ENCODE data around the gene GGTLC1. TPM values are rescaled to one million over a fixed set of nuclear protein-coding genes. Genes with fewer than 3 reads are reported as not detected.

The GGTLC1 gene
- total RNA-seq, 3 donors from 2014 or later: not detected

DNA sequence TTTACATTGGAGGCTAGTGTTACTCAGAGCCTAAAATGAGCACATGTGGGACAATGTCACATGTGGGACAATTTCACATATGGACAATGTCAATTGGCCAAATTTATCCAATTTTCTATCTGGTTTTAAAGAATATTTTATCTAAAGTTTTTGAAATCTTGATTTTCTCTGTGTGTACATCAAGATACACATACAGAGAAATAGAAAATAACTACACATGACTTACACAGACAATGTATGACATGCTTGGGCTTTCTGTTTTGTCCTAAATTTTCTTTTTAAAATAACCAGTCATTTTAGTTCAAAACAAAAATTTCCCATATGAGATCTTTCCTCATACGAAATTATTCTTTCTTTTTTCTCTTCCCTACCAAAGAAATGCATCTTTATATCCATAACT is 24.6 kb downstream of the GGTLC1 start:
- ATAC-seq: no peak
- Mint-ChIP-seq H3K9me3 (peaks cover 8% of the 10 kb centered on the region), H3K4me3 (no peak overlapping the region), H3K27me3 (ENCODE audit: low read depth) (peaks cover 5% of the 10 kb centered on the region), H3K4me1 (ENCODE audit: low read depth) (no peaks in the 10 kb centered on the region), H3K36me3 (ENCODE audit: insufficient read depth) (no peaks in the 10 kb centered on the region)
- DNase-seq: no peak

GRCh38 chr20:23962272-23962671 is 26.3 kb downstream of the GGTLC1 start:
- Mint-ChIP-seq H3K36me3 (ENCODE audit: insufficient read depth) (no peaks in the 10 kb centered on the region), H3K4me1 (ENCODE audit: low read depth) (no peaks in the 10 kb centered on the region), H3K27me3 (ENCODE audit: low read depth) (peaks cover 5% of the 10 kb centered on the region), H3K4me3 (no peak overlapping the region), H3K9me3 (peaks cover 8% of the 10 kb centered on the region)
- DNase-seq: no peak
- no peak for ATAC-seq

DNA sequence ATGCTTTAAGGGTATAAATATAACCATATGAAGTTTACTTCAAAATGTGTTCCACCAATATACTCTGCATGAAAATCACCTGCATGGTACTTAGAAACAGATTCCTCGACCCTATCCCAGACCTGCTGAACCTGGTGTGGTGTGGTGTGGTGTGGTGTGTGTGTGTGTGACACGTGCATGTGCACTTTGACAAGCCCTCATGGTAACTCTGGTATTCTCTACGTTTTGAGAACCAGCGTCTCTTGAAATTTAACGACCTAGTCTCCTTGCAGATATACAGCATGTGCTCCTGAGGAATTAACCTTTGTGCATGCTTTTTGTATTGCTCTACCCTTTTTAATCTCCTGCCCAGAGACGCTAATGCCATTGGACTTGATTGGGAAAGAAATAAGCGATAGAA is 29.5 kb downstream of the GGTLC1 start:
- Mint-ChIP-seq H3K27me3 (ENCODE audit: low read depth) (peaks cover 10% of the 10 kb centered on the region), H3K36me3 (ENCODE audit: insufficient read depth) (no peaks in the 10 kb centered on the region), H3K4me3 (no peak overlapping the region), H3K4me1 (ENCODE audit: low read depth) (no peaks in the 10 kb centered on the region), H3K9me3 (peaks cover 5% of the 10 kb centered on the region)
- DNase-seq (no peak), ATAC-seq (no peak)

GRCh38 chr20:23955896-23956295 is 32.7 kb downstream of the GGTLC1 start:
- Mint-ChIP-seq H3K4me1 (ENCODE audit: low read depth) (no peaks in the 10 kb centered on the region), H3K27me3 (ENCODE audit: low read depth) (peaks cover 12% of the 10 kb centered on the region), H3K36me3 (ENCODE audit: insufficient read depth) (no peaks in the 10 kb centered on the region), H3K4me3 (no peak overlapping the region), H3K9me3 (no peaks in the 10 kb centered on the region)
- ATAC-seq: no peak
- DNase-seq: no peak

- no peak overlapping the region for H3K4me3 Mint-ChIP-seq
- peaks cover 14% of the 10 kb centered on the region for H3K27me3 Mint-ChIP-seq (ENCODE audit: low read depth)
- no peaks in the 10 kb centered on the region for H3K9me3 Mint-ChIP-seq
- DNase-seq (no peak), ATAC-seq (no peak)
- H3K36me3 Mint-ChIP-seq (ENCODE audit: insufficient read depth): no peaks in the 10 kb centered on the region
- H3K4me1 Mint-ChIP-seq (ENCODE audit: low read depth): no peaks in the 10 kb centered on the region
Observed at GRCh38 chr20:23954008-23954745, 34.4 kb downstream of the GGTLC1 start.

GRCh38 chr20:23946206-23946605 is 42.4 kb downstream of the GGTLC1 start:
- H3K36me3 Mint-ChIP-seq (ENCODE audit: insufficient read depth): no peaks in the 10 kb centered on the region
- H3K4me1 Mint-ChIP-seq (ENCODE audit: low read depth): no peaks in the 10 kb centered on the region
- no peak for ATAC-seq
- H3K9me3 Mint-ChIP-seq: no peaks in the 10 kb centered on the region
- H3K4me3 Mint-ChIP-seq: no peak overlapping the region
- peaks cover 5% of the 10 kb centered on the region for H3K27me3 Mint-ChIP-seq (ENCODE audit: low read depth)
- no peak for DNase-seq

DNA sequence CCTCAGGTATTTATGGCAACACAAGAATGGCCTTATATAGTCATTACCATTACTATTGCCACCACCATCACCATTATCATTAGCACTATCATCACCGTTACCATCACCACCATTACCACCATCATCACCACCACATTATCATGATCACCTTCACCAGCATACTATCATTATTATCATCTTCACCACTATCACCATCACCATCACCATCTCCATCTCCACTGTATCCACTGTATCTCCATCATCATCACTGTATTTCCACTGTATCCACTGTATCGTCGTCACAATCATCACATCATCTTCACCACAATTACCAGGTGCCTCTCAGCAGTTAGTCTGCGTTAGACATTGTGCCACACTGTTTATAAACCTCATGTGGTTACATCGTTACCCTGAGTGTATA is 45.3 kb downstream of the GGTLC1 start:
- Mint-ChIP-seq H3K9me3 (no peaks in the 10 kb centered on the region), H3K27me3 (ENCODE audit: low read depth) (no peaks in the 10 kb centered on the region), H3K4me3 (no peak overlapping the region), H3K4me1 (ENCODE audit: low read depth) (no peaks in the 10 kb centered on the region), H3K36me3 (ENCODE audit: insufficient read depth) (no peaks in the 10 kb centered on the region)
- ATAC-seq (no peak), DNase-seq (no peak)

- ATAC-seq (no peak), DNase-seq (no peak)
- no peaks in the 10 kb centered on the region for H3K4me1 Mint-ChIP-seq (ENCODE audit: low read depth)
- no peak overlapping the region for H3K4me3 Mint-ChIP-seq
- H3K36me3 Mint-ChIP-seq (ENCODE audit: insufficient read depth): no peaks in the 10 kb centered on the region
- peaks cover 2% of the 10 kb centered on the region for H3K27me3 Mint-ChIP-seq (ENCODE audit: low read depth)
- no peaks in the 10 kb centered on the region for H3K9me3 Mint-ChIP-seq
Observed at GRCh38 chr20:23939641-23940040, 48.9 kb downstream of the GGTLC1 start.

DNA sequence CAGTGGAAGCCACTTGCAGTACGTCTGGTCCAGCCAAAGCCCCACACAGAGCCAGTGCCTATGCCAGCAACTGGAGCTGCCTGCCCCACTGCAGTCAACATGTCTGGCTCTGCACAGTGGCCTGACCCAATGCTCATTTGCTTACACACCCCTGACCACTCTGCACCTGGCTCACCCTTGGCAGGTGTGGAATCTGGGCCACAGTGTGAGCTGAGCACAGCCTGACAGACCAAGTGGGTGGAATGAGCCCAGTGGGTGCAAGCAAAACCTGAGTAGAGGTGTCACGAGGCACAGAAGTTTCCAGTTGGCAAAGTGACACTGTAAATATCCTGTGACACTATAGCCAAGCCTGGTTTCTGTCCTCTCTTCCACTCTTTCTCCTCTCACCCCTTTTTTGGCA is 49.5 kb downstream of the GGTLC1 start:
- ATAC-seq (no peak), DNase-seq (no peak)
- no peaks in the 10 kb centered on the region for H3K36me3 Mint-ChIP-seq (ENCODE audit: insufficient read depth)
- no peaks in the 10 kb centered on the region for H3K9me3 Mint-ChIP-seq
- no peaks in the 10 kb centered on the region for H3K4me1 Mint-ChIP-seq (ENCODE audit: low read depth)
- H3K4me3 Mint-ChIP-seq: no peak overlapping the region
- peaks cover 2% of the 10 kb centered on the region for H3K27me3 Mint-ChIP-seq (ENCODE audit: low read depth)

- Mint-ChIP-seq H3K4me1 (ENCODE audit: low read depth) (no peaks in the 10 kb centered on the region), H3K4me3 (no peak overlapping the region), H3K27me3 (ENCODE audit: low read depth) (peaks cover 2% of the 10 kb centered on the region), H3K36me3 (ENCODE audit: insufficient read depth) (no peaks in the 10 kb centered on the region), H3K9me3 (no peaks in the 10 kb centered on the region)
- no peak for DNase-seq
- no peak for ATAC-seq
Observed at GRCh38 chr20:23938118-23938438, 50.5 kb downstream of the GGTLC1 start.

- H3K36me3 Mint-ChIP-seq (ENCODE audit: insufficient read depth): no peaks in the 10 kb centered on the region
- ATAC-seq (peak; percentile 84 to 88), DNase-seq (peak; percentile 60)
- H3K27me3 Mint-ChIP-seq (ENCODE audit: low read depth): peaks cover 2% of the 10 kb centered on the region
- H3K4me1 Mint-ChIP-seq (ENCODE audit: low read depth): no peaks in the 10 kb centered on the region
- no peaks in the 10 kb centered on the region for H3K9me3 Mint-ChIP-seq
- H3K4me3 Mint-ChIP-seq: no peak overlapping the region
Observed at GRCh38 chr20:23937303-23938117, 51.1 kb downstream of the GGTLC1 start.

Other genes starting within 250 kb of the GGTLC1 start
- gene CST1, start 237.8 kb downstream of the GGTLC1 start, total RNA-seq: not detected
- gene CST2, start 162.1 kb downstream of the GGTLC1 start, total RNA-seq: not detected
- not detected for gene CST5, start 109.0 kb downstream of the GGTLC1 start, total RNA-seq